ENCODE measurements around the gene MORN1. TPM values are rescaled to one million over a fixed set of nuclear protein-coding genes. Genes with fewer than 3 reads are reported as not detected.
A peak's percentile ranks its signal among the peaks of the same experiment; 100 is the strongest.

Gene MORN1
- total and polyA plus RNA-seq, 9 of the 15 experiments (the other 6 are each of a cell fraction or from before 2014, with no cell fraction given): 0.24 to 9.3 (median 4.2) TPM

DNA sequence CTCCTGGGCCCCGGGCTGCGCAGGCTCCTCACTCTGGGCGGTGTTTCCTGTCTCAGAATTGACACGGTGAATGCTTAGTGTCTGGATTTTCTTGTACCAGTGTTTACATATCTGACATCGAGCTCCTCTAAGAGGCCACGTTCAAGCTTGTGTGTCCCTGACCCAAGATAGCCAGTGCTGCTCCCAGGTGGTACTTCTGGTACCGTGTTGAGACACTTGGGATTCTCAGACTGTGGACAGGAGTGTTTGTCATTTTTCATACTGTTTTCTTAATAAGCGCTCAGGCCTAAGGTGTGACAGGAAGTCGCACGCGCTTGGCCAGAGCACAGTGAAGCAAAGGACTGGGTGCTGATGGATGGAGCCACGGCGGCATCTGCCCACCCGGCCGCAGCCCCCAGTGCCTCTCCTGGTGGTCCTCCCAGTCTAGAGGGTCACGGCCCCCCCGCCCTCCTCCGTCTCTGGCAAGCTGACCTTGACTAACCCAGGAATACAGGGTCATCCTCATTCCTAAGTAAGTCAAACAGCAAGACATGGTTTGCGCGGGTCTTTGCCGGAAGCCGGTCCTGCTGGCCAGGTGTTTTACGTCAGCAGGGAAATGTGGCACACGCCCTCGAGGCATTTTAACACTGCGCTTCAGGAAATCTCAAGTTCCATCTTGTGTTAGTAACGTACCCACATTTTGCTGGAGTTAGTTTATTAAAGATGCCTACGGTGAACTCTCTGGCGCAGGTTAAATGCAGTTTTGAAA lies 13.0 kb upstream of the MORN1 start:
- Histone ChIP-seq H3K79me2 (ENCODE audit: control insufficient read depth, insufficient read depth, low read length) (no peaks in the 10 kb centered on the region; the same call in 2 of the 3 replicates), H4K20me1 (replicated peaks; ENCODE audit: control insufficient read depth, insufficient read depth, low read length) (peaks cover 9% of the 10 kb centered on the region; the same call in 1 of the 2 replicates), H3K36me3 (ENCODE audit: control insufficient read depth, insufficient read depth, low read length) (peaks cover 86% of the 10 kb centered on the region), H3K9ac (ENCODE audit: insufficient read depth in 1 of 2, low read depth in 2 of 2, low read length in 2 of 2) (peak overlapping the region in 1 of 2 experiments; percentile 82; a peak in 1 of 4 replicates), H3K27me3 (ENCODE audit: control insufficient read depth in 2 of 2, insufficient read depth in 2 of 2, low read length in 2 of 2) (no peaks in the 10 kb centered on the region), H3K9me1 (ENCODE audit: control insufficient read depth, insufficient read depth, low read length) (no peaks in the 10 kb centered on the region), H3K4me3 (no peak overlapping the region), H3K4me1 (replicated peaks in 1 of 2; ENCODE audit: control insufficient read depth in 2 of 2, insufficient read depth in 2 of 2, low read length in 2 of 2) (peaks cover 0 to 49% of the 10 kb centered on the region in 2 experiments; a peak in 2 of 5 replicates), H2AFZ (ENCODE audit: low read depth, low read length) (no peak overlapping the region), H3K9me3 (replicated peaks; ENCODE audit: control insufficient read depth, insufficient read depth, low read depth, low read length) (no peaks in the 10 kb centered on the region), H3K4me2 (ENCODE audit: insufficient read depth, low read length) (no peak overlapping the region), H3K27ac (ENCODE audit: extremely low read depth, low read depth, low read length) (no peak overlapping the region)
- 95% methylated on average over 29 of the region's 29 CpGs for WGBS (ENCODE audit: insufficient coverage, low coverage, missing lambda C conversion rate)
- DNase-seq (ENCODE audit: extremely low read depth in 1 of 4, low spot score in 3 of 4) (no peak), FAIRE-seq (peak; percentile 29), ATAC-seq (no peak)
- no TSS peak for BruUV-seq (replicated peaks)
- ChIA-PET POLR2A (interaction anchor here (0.8 to 1.9 kb wide), 3 partner anchors 8 to 184 kb away, joined by 3 to 4 read pairs (median 3); partner anchors contain the start of gene PEX10), CTCF (ENCODE audit: low intra/inter-chr PET ratio) (no interaction called here)
- in situ Hi-C loops (cut with MboI) (no loop called here), intact Hi-C loops (cut with micrococcal nuclease) (no loop called here)
- TF ChIP-seq, protein P1, sequence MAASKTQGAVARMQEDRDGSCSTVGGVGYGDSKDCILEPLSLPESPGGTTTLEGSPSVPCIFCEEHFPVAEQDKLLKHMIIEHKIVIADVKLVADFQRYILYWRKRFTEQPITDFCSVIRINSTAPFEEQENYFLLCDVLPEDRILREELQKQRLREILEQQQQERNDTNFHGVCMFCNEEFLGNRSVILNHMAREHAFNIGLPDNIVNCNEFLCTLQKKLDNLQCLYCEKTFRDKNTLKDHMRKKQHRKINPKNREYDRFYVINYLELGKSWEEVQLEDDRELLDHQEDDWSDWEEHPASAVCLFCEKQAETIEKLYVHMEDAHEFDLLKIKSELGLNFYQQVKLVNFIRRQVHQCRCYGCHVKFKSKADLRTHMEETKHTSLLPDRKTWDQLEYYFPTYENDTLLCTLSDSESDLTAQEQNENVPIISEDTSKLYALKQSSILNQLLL (CRISPR knock-in tag; IDR thresholded peaks at IDR 0.05; ENCODE audit: borderline replicate concordance): 0 out of 2 replicates have a peak, but pooled peaks have one; percentile 53
- TF ChIP-seq POLR2A (conservative IDR thresholded peaks at IDR 0.05) (peak; percentile 48), ZNF354B (CRISPR knock-in tag; IDR thresholded peaks at IDR 0.05) (no peak), FOXJ2 (tag; IDR thresholded peaks at IDR 0.05) (no peak), POLR2AphosphoS2 (IDR thresholded peaks at IDR 0.05; ENCODE audit: low read length) (peak; percentile 18; the same call in 1 of the 2 replicates), SUPT5H (IDR thresholded peaks at IDR 0.05) (peak; percentile 14; the same call in 1 of the 2 replicates), RBFOX2 (IDR thresholded peaks at IDR 0.05; ENCODE audit: low read depth, low read length) (peak; percentile 51), POLR2B (IDR thresholded peaks at IDR 0.05; ENCODE audit: low read depth, partially characterized antibody) (peak; percentile 26), HNRNPH1 (optimal IDR thresholded peaks at IDR 0.05; ENCODE audit: low read depth, low read length) (no peak)

Measured in K562 (cell line).